ENCODE measurements around the gene NTN3.
"Not testable (repeated sequence)": the region's sequence is repeated elsewhere in the genome, so short reads cannot be mapped to it uniquely, and the experiment has no call there.

Gene NTN3

DNA sequence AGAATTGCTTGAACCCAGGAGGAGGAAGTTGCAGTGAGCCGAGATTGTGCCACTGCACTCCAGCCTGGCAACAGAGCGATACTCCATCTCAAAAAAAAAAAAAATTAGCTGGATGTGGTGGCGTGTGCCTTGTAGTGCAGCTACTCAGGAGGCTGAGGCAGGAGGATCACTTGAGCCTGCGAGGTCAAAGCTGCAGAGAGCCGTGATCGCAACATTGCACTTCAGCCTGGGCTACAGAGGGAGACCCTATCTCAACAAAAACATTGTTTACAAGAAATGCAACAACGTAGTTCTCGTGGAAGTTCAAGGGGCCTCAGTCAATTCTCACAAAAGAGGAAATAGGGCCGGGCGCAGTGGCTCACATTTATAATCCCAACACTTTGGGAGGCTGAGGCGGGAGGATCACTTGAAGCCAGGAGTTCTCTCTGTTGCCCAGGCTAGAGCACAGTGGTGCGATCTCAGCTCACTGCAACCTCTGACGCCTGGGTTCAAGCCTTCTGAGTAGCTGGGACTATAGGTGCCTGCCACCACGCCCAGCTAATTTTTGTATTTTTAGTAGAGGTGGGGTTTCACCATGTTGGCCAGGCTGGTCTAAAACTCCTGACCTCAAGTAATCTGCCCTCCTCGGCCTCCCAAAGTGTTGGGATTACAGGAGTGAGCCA lies 29.8 kb upstream of the NTN3 start:
- DNase-seq (ENCODE audit: low read depth, low spot score), result not testable (repeated sequence)

DNA sequence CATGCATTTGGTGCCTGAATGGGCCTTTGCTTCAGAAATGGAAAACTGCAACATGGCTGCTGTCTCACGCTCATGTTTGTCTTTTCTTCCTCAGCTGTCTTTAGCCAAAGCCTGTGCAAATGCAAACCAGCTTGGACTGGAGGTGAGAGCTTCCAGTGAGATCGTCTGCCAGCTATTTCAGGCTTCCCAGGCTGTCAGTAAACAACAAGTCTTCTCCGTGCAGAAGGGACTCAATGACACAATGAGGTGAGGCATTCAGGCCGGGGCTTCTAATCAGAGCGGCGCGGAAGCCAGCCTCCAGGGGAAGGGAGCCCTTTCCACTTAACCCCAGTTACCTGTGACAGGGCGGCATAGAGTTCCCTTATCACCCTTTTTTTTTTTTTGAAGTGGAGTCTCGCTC lies 27.5 kb upstream of the NTN3 start:
- no peak for DNase-seq (ENCODE audit: low read depth, low spot score)

DNA sequence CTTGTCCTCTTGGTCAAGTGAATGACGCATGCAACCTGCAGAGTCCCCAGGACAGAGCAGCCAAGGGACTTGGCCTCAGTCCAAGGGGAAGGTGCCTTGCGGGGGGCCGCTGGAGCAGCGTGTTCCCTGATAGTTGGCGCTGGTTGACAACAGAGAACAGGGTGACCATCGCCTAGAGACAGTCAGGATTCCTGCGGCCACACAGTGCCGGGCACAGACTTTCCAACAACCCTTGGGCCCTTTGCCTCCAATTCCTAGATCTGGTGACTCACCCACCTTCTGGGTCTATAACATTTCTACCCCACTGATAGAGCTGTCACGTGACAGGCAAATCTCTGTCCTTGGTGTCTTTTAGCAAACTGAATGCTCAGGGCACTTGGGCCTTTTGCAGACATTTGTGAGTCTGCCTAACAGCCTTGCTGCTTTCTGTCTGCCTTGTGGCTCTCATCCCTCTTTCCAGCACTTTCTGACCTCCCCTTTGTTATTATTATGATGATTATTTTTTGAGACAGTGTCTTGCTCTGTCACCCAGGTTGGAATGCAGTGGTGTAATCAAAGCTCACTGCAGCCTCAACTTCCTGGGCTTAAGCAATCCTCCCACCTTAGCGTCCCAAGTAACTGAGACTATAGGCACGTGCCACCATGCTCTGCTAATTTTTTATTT lies 23.0 kb upstream of the NTN3 start:
- no peak for DNase-seq (ENCODE audit: low read depth, low spot score)

DNA sequence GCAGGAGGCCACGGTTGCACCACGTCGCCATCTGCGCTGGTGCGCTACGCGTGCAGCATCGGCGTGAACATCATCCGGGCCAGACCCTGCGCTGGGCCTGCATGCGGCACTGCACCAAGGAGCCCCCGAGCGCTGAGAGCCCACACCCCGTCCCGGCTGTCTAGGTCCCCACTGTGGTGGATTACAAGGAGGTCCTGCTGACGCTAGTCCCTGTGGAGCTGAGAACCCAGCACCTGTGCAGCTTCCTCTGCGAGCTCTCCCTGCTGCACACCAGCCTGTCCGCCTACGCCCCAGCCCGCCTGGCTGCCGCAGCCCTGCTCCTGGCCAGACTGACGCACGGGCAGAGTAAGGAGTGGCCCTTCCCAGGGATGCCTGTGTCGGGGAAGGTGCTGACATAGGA lies 22.0 kb upstream of the NTN3 start:
- DNase-seq (ENCODE audit: low read depth, low spot score), result no peak

DNA sequence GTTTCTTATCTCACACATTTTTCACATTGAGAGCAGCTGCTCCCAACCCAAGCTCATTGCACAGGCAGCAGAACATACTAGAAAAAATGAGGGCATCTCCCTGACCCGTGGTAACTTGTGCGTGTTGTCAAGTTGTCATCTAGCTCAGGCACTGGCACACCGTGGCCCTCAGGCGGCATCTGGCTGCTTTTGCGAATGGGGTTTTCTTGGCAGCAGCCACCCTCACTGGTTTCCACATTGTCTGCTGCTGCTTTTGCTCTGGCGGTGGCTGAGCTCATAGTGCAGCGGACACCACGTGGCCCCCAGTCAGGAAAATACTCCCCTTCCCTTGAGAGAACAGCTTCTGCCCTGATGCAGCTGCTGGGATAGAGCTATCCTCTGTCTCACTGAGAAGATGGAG lies 20.6 kb upstream of the NTN3 start:
- DNase-seq (ENCODE audit: low read depth, low spot score), result no peak

DNA sequence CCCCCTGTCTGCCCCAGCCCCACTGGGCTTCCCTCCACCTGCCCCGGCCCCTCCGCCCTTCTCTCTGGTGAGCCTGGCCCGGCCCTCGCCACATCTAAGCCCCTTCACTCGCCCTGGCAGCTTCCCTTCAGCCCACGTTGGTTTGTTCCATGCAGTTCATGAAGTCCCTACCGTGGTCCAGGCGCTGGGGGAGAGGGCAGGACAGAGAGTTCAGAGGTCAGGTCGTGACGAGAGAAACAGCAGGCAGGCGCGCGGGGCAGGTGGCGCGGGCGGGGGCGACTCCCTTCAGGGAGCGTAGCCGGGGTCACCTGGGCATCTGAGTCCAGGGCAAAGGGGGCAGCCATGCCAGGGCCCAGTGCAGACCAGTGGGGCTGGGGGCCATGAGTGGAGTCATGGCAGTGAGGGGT lies 20.1 kb upstream of the NTN3 start:
- DNase-seq (ENCODE audit: low read depth, low spot score), result no peak

DNA sequence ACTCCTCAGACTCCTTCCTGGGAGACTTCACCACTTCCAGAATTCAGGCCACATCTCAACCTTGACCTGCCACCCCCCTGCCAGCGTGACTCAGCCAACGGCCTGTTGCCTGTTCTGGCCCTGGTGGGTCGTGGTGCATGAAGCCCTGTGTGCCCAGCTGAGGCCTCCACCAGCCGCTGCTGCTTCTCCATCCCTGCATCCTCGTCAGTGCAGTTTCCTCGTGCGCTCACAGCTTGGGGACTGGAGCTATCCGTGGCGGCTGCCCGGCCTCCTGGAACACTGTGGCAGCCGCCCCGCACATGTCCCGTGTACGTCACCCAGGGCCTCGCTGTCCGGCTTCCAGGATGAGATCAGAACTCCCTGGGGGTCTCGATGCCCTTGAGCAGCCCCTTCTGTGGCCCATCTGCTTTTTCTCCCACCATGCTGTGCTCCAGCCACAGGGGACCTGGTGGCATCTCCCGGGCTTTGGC lies 19.2 kb upstream of the NTN3 start:
- no peak for DNase-seq (ENCODE audit: low read depth, low spot score)

DNA sequence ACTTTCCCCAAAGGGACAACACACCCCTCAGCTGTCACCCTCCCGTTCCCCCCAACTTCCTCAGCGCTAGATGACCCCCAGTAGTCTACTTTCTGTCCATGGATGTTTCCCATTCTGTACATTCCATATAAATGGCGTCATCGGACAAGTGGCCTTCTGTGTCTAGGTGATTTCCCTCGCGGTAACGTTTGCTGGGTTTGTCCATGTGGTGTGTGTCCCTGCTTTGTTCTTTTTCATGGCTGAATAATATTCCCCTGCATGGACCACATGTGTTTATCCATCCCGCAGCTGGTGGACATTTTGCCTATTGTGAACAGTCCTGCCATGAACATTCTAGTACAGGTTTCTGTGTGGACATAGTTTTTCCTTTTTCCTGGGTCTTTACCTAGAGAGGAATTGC lies 18.4 kb upstream of the NTN3 start:
- no peak for DNase-seq (ENCODE audit: low read depth, low spot score)

DNA sequence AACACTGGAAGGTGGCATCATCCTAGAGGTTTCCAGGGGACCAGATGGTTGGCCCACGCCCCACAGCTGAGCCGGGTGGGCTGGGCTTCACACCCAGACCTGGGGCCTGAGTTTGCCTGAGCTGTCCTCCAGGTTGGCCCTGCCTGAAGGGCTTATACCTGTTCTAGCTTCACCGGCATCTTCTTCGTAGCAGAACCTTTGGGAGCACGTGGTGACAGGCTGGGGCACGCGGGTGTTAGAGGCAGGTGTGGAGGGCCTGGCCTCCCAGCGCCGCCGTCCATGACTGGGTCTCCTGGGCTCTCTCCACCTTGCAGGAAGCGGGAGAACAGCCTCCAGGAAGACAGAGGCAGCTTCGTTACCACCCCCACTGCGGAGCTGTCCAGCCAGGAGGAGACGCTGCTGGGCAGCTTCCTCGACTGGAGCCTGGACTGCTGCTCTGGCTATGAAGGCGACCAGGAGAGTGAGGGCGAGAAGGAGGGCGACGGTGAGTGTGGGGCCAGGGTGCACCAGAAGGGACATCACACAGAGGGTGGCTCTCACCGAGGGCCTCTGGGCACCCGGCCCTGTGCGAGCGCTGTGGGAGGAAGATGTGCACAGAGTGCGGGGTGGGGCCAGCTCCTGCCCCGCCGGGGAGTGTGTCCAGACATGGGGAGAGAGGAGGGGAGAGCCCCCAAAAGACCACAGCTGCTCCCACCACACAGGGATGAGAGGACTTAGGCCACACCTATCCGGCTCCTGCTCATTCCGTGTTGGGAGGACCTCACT lies 15.8 kb upstream of the NTN3 start:
- no peak for DNase-seq (ENCODE audit: low read depth, low spot score)

DNA sequence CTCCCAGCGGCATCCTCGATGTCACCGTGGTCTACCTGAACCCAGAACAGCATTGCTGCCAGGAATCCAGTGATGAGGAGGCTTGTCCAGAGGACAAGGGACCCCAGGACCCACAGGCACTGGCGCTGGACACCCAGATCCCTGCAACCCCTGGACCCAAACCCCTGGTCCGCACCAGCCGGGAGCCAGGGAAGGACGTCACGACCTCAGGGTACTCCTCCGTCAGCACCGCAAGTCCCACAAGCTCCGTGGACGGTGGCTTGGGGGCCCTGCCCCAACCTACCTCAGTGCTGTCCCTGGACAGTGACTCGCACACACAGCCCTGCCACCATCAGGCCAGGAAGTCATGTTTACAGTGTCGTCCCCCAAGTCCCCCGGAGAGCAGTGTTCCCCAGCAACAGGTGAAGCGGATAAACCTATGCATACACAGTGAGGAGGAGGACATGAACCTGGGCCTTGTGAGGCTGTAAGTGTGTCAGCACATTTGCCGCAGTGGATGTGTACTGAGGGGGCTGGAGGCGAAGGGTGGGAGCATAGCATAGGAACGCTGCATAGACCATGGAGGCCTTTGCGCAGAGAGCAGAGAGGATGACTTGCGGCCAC lies 14.4 kb upstream of the NTN3 start:
- no peak for DNase-seq (ENCODE audit: low read depth, low spot score)

DNA sequence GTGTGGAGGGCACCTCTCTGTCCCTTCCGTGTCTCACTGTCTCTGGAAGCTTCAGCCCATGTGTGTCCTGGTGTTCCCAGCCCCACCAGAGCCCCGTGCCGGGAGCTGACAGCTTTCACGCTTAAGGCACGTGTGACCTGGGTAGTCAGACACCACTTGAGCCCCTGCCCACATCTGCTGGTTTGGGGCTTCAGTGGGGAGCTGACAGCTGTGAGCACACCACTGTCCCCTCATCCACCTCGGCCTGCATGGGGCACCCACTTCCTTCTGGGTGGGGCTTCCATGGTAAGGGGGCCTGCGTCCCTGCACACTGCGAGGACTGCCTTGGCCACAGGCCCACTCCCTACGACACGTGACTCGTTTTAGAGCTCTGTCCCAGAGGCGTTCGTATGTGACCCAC lies 13.8 kb upstream of the NTN3 start:
- DNase-seq (ENCODE audit: low read depth, low spot score), result no peak

DNA sequence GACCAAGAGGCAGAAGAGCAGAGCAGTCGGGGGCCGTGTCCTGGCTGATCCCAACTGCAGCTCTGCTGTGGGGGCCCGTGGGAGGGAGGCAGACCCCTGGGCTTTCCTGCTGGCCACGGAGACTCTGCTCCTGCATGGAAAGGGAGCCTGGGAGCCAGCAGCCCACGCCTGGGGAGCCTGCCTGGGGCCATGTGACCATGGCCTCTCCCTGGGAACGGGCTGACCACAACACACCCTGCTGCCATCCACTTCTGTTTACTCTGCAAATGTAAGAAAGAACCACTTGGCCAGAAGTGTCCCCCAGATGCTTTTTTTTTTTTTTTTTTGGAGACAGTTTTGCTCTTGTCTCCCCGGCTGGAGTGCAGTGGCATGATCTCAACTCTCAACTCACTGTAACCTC lies 13.2 kb upstream of the NTN3 start:
- no peak for DNase-seq (ENCODE audit: low read depth, low spot score)

DNA sequence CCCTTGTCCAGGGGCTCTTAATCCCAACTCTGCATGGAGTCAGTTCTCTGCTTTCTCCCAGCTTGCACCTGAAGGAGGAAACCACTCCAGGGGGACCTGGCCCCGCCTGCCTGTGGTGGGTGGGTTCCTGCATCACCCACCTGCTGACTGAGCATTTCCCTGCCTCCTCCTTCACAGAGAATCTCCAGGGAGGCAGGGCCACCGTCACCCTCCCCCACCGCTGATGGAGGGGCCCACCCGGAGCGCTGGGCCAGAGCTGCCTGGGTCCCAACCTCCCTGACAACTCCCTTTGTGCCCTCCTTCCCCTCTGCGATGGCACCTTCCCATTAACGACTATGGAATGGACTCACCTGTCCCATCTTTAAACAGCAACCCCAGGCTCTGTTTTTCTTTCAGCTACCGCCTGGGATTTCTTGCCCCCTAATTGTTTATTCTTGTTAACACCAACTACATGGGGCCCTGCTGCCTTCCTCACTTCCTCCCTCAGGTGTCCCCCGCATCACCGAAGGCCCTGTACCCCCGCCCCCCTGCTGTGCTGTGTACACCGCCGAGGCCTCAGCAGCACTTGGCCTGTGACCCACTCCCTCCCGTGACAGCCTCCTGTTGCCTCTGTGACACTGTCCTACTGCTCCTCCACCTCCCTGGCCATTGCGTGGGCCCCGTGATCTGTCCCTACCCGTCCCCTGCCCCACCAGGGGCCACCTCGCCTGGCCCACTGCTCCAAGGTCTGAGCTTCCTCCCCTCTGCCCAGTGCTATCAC lies 12.0 kb upstream of the NTN3 start:
- DNase-seq (ENCODE audit: low read depth, low spot score), result no peak

DNA sequence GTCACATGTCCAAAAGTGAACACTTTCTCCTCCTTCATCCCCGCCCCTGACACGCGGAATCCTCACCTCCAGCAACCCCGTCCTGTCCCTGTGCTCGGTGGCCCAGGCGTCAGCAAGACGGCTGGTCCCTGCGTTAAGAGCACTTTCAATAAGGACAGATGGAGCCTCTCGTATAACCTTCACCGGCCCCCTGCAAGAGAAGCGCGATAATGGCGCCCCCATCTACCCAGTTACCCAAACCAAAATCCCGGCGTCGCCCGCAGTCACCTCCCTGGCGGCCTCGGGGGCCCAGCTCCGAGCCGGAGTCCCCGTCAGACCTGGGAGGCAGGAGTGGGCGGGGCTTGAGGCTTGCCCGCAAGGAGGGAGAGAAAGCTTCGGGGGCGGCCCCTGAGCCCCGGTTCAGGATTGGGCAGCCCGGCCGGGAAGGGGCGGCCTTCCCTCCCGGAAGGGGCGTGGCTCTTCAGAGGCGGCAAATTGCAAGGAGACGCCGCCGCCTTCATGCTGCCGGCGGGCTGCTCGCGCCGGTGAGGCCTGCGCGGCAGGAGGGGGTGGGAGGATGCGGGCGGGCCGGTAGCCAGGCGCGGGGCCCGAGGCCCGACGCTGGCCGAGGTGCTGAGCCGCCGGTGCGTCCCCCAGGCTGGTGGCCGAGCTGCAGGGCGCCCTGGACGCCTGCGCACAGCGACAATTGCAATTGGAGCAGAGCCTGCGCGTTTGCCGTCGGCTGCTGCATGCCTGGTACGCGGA lies 11.3 kb upstream of the NTN3 start, which contains the start of gene TEDC2:
Gene TEDC2 (plus strand): TSS at position 463 of the 744 bp plus-strand sequence. CDS start 36 bp downstream, at position 499.
- DNase-seq (ENCODE audit: low read depth, low spot score), result peak; percentile 91

DNA sequence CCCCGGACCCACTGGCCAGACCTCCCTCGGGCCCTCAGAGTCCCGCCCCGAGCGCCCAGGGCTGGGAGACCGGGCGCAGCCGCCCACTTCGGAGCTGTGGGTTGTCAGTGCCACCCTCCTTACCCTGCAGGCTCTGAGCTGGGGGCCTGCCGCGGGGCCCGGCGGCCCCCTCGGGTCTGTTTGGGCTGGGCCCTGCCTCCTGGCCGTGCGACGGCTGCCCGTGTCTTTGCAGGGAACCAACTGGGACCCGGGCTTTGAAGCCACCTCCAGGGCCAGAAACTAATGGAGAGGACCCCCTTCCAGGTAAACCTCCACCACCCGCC lies 10.7 kb upstream of the NTN3 start:
- no peak for DNase-seq (ENCODE audit: low read depth, low spot score)

DNA sequence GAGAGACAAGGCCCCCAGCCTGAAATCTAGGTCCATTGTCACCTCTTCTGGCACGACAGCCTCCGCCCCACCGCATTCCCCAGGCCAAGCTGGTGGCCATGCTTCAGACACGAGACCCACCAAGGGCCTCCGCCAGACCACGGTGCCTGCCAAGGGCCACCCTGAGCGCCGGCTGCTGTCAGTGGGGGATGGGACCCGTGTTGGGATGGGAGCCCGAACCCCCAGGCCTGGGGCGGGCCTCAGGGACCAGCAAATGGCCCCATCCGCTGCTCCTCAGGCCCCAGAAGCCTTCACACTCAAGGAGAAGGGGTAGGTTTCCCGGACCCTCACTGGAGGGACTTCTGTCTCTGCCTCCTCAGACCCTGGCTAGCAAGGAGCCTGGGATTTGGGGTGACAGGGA lies 10.2 kb upstream of the NTN3 start:
- DNase-seq (ENCODE audit: low read depth, low spot score), result no peak

DNA sequence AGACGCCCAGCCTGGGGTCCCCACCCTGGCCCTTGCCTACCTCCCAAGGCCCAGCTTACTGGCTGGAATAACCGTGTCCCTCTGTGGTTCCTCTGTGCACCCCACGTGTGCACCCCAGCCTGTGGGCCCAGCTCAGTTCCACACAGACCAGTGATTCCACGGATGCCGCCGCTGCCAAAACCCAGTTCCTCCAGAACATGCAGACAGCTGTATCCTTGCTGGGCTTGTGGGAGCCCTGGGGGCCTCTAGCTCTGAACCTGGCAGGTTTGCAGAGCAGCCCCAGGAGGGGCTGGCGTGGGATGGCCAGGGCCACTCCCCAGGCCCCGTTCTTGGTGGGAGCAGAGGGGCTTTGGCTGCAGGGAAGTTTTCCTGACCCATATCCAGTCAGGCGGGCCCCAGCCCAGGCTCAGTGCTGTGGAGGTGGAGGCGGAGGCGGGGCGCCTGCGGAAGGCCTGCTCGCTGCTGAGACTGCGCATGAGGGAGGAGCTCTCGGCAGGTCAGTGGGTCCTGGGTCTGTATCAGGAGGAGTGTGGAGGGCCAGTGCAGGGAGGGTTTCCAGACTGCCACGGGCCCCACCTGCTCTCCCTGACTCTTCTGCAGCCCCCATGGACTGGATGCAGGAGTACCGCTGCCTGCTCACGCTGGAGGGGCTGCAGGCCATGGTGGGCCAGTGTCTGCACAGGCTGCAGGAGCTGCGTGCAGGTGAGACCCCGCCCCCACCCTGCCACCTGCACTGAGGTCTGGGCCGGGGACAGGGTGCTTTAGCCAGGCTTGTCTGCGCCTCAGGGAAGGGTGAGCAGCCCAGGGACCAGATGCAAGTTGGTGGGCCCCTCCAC lies 8.8 kb upstream of the NTN3 start:
- no peak for DNase-seq (ENCODE audit: low read depth, low spot score)

DNA sequence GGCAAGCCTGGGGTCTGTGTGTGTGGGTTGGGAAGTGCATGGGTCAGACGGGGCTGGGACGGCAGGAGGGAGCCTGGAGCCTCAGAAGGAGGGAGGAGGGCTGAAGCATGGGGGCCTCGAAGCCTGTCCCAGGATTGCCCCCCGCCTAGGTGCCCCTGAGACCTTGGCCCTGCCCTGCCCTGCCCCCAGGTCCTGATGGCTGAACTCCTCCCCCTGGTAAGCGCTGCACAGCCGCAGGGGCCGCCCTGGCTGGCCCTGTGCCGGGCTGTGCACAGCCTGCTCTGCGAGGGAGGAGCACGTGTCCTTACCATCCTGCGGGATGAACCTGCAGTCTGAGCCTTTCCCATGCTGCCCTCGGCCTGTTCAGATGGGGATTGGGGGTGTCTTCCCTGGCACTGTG lies 6.8 kb upstream of the NTN3 start:
- no peak for DNase-seq (ENCODE audit: low read depth, low spot score)

DNA sequence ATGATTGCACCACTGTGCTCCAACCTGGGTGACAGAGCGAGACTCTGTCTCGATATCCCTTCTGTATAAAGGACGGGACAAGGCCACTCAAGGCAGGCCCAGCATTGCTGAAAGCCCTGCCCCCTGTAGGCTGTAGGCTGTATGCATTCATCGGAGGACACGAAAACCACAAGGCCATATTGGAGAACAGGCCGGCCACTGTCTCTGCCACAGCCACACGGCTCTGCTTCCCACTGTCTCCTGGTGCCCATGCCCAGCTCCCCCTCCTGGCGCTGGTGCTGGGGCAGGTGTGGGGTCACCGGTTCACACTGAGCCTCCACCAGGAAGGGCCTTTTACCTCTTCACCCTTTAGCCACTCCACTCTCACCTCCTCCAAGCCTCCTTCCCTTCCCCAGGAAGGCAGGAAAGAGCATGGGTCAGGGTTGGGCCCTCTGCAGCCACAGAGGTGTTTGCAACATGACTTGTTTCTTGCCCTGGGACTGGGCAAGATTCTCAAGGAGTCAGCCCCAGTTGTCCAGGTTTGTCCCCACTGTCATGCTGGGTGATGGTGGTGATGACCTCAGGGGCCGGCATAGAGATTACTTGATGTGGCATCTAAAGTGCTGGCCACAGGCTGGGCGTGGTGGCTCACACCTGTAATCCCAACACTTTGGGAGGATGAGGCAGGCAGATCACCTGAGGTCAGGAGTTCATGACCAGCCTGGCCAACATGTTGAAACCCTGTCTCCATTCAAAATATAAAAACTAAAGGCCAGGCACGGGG lies 5.3 kb upstream of the NTN3 start:
- no peak for DNase-seq (ENCODE audit: low read depth, low spot score)

Measured in activated CD4-positive, CD25-positive, alpha-beta regulatory T cell treated with anti-CD3 and anti-CD28 coated beads, Interleukin-2, amount 50 U/mL, for 16 hours (primary cell).